22Rv1 (cell line): ENCODE results near the gene NT5C3B.

ENCODE experiments used
- ZFX ChIP-seq: fragments of 450-650 bp; IDR thresholded peaks from 2 replicates; pipeline ENCODE4 v1.6.1; 2017; ENCODE audit warnings: antibody characterized with exemption, borderline replicate concordance
- TF ChIP-seq, protein P1 (sequence below): fragments of 450-650 bp; IDR thresholded peaks from 2 replicates; pipeline ENCODE4 v1.5.1; 2017; ENCODE audit warnings: mild to moderate bottlenecking

DNA sequence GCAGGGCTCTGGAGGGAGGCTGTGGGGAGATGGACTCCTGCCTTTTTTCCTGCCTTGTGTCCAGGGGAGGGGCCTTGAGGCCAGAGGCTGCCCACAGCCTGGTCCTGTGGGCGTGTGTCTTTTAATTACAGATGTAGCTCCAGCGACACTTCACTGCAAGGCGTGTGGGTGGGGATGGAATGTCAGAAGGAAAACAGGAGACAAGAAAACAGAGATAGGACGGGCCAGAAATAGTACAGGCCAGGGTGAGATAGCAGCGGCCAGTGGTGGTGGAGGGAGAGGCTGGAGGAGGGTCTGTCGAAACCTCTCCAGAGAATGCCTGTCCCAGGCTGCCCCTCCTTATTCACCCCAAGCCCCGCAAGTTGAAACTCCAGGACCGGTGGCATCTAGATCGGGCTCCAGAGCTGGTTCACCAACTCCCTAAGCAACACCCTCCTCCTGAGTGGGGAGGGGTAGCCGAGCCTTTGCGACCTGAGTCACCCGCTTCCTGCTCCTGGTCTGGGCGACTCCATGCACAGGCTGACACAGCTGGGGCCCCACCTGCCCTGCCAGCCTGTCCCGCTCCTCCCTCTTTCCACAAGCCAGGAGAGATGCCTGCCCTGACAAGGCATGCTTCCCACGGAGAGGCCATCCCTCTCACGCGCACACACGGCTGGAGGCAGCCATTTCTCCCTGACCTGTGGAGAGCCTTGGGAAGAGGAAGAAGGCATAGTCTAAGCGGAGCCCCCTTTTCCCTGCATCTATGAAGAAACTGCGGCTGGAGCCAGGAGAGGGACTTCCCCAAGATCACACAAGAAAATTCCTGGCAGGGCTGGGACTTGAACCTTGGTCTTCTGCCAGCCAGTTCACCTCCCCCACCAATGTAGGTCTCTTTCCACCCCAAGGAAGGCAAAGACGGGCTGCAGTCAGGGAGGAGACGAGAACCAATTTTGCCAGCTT is 42.9 kb downstream of the NT5C3B start:
- TF ChIP-seq, protein P1, sequence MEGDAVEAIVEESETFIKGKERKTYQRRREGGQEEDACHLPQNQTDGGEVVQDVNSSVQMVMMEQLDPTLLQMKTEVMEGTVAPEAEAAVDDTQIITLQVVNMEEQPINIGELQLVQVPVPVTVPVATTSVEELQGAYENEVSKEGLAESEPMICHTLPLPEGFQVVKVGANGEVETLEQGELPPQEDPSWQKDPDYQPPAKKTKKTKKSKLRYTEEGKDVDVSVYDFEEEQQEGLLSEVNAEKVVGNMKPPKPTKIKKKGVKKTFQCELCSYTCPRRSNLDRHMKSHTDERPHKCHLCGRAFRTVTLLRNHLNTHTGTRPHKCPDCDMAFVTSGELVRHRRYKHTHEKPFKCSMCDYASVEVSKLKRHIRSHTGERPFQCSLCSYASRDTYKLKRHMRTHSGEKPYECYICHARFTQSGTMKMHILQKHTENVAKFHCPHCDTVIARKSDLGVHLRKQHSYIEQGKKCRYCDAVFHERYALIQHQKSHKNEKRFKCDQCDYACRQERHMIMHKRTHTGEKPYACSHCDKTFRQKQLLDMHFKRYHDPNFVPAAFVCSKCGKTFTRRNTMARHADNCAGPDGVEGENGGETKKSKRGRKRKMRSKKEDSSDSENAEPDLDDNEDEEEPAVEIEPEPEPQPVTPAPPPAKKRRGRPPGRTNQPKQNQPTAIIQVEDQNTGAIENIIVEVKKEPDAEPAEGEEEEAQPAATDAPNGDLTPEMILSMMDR, result no peak
- TF ChIP-seq ZFX, result no peak
